NOMO-1 treated with DMSO at 0.1 percent for 48 hours (cell line): Measurements from ENCODE around the gene THSD8.

ENCODE experiments used
- DNase-seq: peaks from one replicate; lab custom pipeline; 2025; ENCODE audit not compliant: unreplicated experiment; lab: John Stamatoyannopoulos, UW

THSD8 gene

GRCh38 chr19:12779162-12779993, 22.5 kb upstream of the THSD8 start:
- DNase-seq = peak; percentile 7

- no peak for DNase-seq
Observed at GRCh38 chr19:12782174-12782423, 19.8 kb upstream of the THSD8 start.

GRCh38 chr19:12782424-12783290, 19.2 kb upstream of the THSD8 start:
- DNase-seq = peak; percentile 57

- DNase-seq = no peak
Observed at GRCh38 chr19:12783291-12783848, 18.5 kb upstream of the THSD8 start.

GRCh38 chr19:12783849-12784393, 17.9 kb upstream of the THSD8 start:
- DNase-seq = no peak

GRCh38 chr19:12784394-12784870, 17.4 kb upstream of the THSD8 start:
- no peak for DNase-seq

- peak; percentile 9 for DNase-seq
Observed at GRCh38 chr19:12784871-12785430, 16.9 kb upstream of the THSD8 start.

GRCh38 chr19:12785431-12786031, 16.3 kb upstream of the THSD8 start:
- DNase-seq = peak; percentile 67

GRCh38 chr19:12786141-12786870, 15.6 kb upstream of the THSD8 start:
- DNase-seq = peak; percentile 67

- no peak for DNase-seq
Observed at GRCh38 chr19:12786952-12787351, 14.9 kb upstream of the THSD8 start.

GRCh38 chr19:12787458-12787857, 14.4 kb upstream of the THSD8 start:
- DNase-seq = no peak

- DNase-seq = no peak
Observed at GRCh38 chr19:12788042-12788681, 13.7 kb upstream of the THSD8 start.

- DNase-seq = peak; percentile 24
Observed at GRCh38 chr19:12788682-12789097, 13.2 kb upstream of the THSD8 start.

- peak; percentile 36 for DNase-seq
Observed at GRCh38 chr19:12789098-12789903, 12.6 kb upstream of the THSD8 start.

- DNase-seq = peak; percentile 96
Observed at GRCh38 chr19:12789904-12790619, 11.8 kb upstream of the THSD8 start.

GRCh38 chr19:12790628-12791344, 11.1 kb upstream of the THSD8 start:
- peak; percentile 24 for DNase-seq

GRCh38 chr19:12791345-12792050, 10.4 kb upstream of the THSD8 start, which contains the start of gene JUNB:
TSS of gene JUNB (plus strand) at chr19:12791486. CDS start at chr19:12791772, 286 bp downstream.
- peak; percentile 91 for DNase-seq
